Esophagus squamous epithelium (tissue), 5 donors: ENCODE measurements around the gene VILL. TPM values are rescaled to one million over a fixed set of nuclear protein-coding genes. Genes with fewer than 3 reads are reported as not detected.
"Not testable (repeated sequence)": the region's sequence is repeated elsewhere in the genome, so short reads cannot be mapped to it uniquely, and the experiment has no call there.

Source experiments
- DNase-seq: peaks from one replicate; lab custom pipeline; 2025; lab: John Stamatoyannopoulos, UW
- H3K27ac ChIP-seq, 4 donors: fragments of 200-600 bp; sonication (generic); one replicate each; pipeline ENCODE4 v1.5.1; 2016 to 2019; ENCODE audit warnings: mild to moderate bottlenecking in 1 of 4
- H3K27me3 ChIP-seq, 4 donors: fragments of 200-600 bp; sonication (generic); 1 replicate in 3 of 4; 2 replicates in 1 of 4; pipeline versions ENCODE4 v1.5.1 to v1.6.0; 2017 to 2021; ENCODE audit warnings: antibody characterized with exemption in 1 of 4
- H3K36me3 ChIP-seq, 3 donors: fragments of 200-600 bp; sonication (generic); one replicate each; pipeline ENCODE4 v1.5.1; 2016 to 2019
- H3K4me1 ChIP-seq, 3 donors: fragments of 200-600 bp; sonication (generic); one replicate each; pipeline ENCODE4 v1.5.1; 2017 to 2019
- H3K4me3 ChIP-seq, 4 donors: fragments of 200-600 bp; sonication (generic); 1 replicate in 3 of 4; 2 replicates in 1 of 4; pipeline ENCODE4 v1.5.1; 2016 to 2019; ENCODE audit warnings: mild to moderate bottlenecking in 2 of 4, moderate library complexity in 1 of 4
- H3K9me3 ChIP-seq, 3 donors: fragments of 200-600 bp; sonication (generic); one replicate each; pipeline ENCODE4 v1.5.1; 2016 to 2019
- POLR2A ChIP-seq, 4 donors: fragments of 450-650 bp; IDR thresholded peaks; one replicate each; pipeline ENCODE4 v1.6.1; 2017; ENCODE audit warnings: antibody characterized with exemption in 4 of 4, mild to moderate bottlenecking in 4 of 4, moderate library complexity in 3 of 4
- WGBS, 2 donors: methylation state at CpG; one replicate each; pipeline ENCODE4 v1.1.5; 2018; 5-methylcytosine and 5-hydroxymethylcytosine counted together
- intact Hi-C: fragments of 100-400 bp; cut with DNase I; formaldehyde crosslinking; loops from one replicate; pipeline ENCODE4 v1.15.0; 2022
- total RNA-seq, 4 donors: library from RNA; depleted of rRNA; stranded (reverse); fragments of >200 nt; gene quantifications; one replicate each; pipeline ENCODE4 v1.1.0, GENCODE V29; 2016
- TF ChIP-seq, protein P1 (sequence below), 6 experiments: fragments of 450-650 bp in 4 of 6; fragments of 200-600 bp in 2 of 6; sonication (generic) in 2 of 6; IDR thresholded peaks; one replicate each; pipeline ENCODE4 v1.5.1; 2016 to 2019; ENCODE audit warnings: antibody characterized with exemption in 6 of 6, mild to moderate bottlenecking in 4 of 6, moderate library complexity in 4 of 6
- donor health status: DM: yes; HTN: yes; CAD: no.

VILL gene
- total RNA-seq, 4 donors from 2014 or later = 5.5 to 13.0 (median 6.1) TPM

- Histone ChIP-seq H3K4me3 (no peak overlapping the region), H3K27me3 (no peaks in the 10 kb centered on the region), H3K27ac (no peak overlapping the region), H3K9me3 (no peaks in the 10 kb centered on the region), H3K36me3 (peaks cover 0 to 66% (median 0%) of the 10 kb centered on the region in 3 donors), H3K4me1 (peaks cover 0 to 19% (median 5%) of the 10 kb centered on the region in 3 donors)
- intact Hi-C loops = no loop called here
- no peak for TF ChIP-seq POLR2A (IDR thresholded peaks at IDR 0.05)
- TF ChIP-seq, protein P1, sequence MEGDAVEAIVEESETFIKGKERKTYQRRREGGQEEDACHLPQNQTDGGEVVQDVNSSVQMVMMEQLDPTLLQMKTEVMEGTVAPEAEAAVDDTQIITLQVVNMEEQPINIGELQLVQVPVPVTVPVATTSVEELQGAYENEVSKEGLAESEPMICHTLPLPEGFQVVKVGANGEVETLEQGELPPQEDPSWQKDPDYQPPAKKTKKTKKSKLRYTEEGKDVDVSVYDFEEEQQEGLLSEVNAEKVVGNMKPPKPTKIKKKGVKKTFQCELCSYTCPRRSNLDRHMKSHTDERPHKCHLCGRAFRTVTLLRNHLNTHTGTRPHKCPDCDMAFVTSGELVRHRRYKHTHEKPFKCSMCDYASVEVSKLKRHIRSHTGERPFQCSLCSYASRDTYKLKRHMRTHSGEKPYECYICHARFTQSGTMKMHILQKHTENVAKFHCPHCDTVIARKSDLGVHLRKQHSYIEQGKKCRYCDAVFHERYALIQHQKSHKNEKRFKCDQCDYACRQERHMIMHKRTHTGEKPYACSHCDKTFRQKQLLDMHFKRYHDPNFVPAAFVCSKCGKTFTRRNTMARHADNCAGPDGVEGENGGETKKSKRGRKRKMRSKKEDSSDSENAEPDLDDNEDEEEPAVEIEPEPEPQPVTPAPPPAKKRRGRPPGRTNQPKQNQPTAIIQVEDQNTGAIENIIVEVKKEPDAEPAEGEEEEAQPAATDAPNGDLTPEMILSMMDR (IDR thresholded peaks at IDR 0.05) = no peak
- no peak for DNase-seq
- WGBS, 2 donors = 57 to 81% methylated on average over 2 to 3 of the region's 5 CpGs
Measured at GRCh38 chr3:37970802-37971201, 19.8 kb upstream of the VILL start.

DNA sequence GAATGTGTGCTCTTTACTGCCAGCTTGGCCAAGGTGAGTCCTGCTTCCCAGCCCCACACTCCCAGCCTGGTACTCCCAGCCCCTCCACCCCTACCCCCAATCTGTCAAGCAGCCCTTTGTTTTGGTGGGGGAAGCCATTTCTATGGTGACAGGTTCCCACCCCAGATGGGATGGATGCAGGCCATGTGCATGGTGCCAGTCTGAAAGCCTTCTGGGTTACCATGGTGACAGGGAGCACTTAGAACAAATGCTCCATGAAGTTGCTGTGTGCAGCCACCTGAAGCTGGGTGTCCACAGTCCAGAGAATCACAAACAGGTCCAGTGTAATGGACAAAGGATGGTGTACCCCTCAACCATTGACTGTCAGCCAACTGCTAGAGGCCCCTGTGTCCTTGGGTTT lies 19.1 kb upstream of the VILL start:
- Histone ChIP-seq H3K4me3 (no peak overlapping the region), H3K27ac (no peak overlapping the region), H3K4me1 (peaks cover 0 to 19% (median 5%) of the 10 kb centered on the region in 3 donors), H3K36me3 (peaks cover 0 to 72% (median 0%) of the 10 kb centered on the region in 3 donors), H3K27me3 (no peaks in the 10 kb centered on the region), H3K9me3 (no peaks in the 10 kb centered on the region)
- TF ChIP-seq, protein P1 (IDR thresholded peaks at IDR 0.05) = no peak
- TF ChIP-seq POLR2A (IDR thresholded peaks at IDR 0.05) = no peak
- no peak for DNase-seq
- intact Hi-C loops = no loop called here

DNA sequence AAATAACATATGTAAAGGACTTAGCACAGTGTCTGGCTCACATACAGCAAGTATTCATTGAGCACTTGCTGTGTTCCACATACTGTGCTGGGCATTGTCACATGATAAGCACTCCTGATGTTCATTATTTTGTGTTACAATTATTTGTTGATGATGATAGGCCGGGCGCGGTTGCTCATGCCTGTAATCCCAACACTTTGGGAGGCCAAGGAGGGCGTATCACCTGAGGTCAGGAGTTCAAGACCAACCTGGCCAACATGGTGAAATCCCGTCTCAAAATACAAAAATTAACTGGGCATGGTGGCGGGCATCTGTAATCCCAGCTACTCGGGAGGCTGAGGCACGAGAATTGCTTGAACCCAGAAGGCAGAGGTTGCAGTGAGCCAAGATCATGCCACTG lies 18.5 kb upstream of the VILL start:
- H3K9me3 ChIP-seq, intact Hi-C loops, H3K27me3 ChIP-seq, DNase-seq, H3K27ac ChIP-seq, H3K4me3 ChIP-seq: not testable (repeated sequence)
- H3K36me3 ChIP-seq = peaks cover 0 to 77% (median 0%) of the 10 kb centered on the region in 3 donors
- 91 to 96% methylated on average over 7 to 8 of the region's 8 CpGs for WGBS, 2 donors
- H3K4me1 ChIP-seq = peaks cover 0 to 17% (median 4%) of the 10 kb centered on the region in 3 donors

DNA sequence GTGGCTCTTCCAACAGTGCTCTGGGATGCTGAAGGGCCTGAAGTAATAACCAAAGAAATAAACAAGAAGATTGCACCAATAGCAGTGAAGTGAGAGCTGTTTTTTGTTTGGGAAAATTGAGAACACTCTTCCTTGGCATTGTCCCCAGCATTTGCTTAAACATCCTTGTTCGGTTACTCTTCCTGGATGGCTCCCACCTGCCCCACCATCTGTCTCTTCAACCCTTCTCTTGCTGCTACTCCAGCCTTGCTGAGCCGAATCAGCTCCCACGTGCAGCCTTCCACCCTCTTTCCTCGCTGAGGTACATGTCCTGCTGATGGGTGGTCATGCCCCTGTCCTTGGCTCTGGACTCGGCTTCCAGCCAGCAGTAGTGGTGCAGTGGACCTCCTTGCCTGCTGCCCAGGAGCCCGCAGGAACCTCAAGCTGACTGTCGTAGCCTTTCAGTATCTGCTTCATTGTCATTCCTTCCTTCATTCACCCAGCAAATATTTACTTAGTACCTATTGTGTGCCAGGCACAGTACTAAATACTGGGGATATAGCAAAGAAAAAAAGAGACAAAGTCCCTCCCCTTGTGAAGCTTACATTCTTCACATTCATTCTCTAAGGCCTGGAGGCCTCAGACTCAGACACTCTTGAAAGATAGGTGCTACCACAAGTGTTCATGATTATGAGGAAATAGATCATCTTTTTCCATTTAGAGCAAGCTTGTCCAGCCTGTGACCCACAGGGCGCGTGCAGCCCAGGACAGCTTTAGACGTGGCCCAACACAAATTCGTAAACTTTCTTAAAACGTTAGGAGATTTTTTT lies 17.1 kb upstream of the VILL start:
- Histone ChIP-seq H3K27ac (no peak overlapping the region), H3K9me3 (no peaks in the 10 kb centered on the region), H3K36me3 (peaks cover 0 to 83% (median 0%) of the 10 kb centered on the region in 3 donors), H3K27me3 (no peaks in the 10 kb centered on the region), H3K4me1 (peaks cover 0 to 14% (median 0%) of the 10 kb centered on the region in 3 donors), H3K4me3 (no peak overlapping the region)
- WGBS, 2 donors = 71 to 77% methylated on average over 12 of the region's 12 CpGs
- no peak for DNase-seq
- intact Hi-C loops = no loop called here
- no peak for TF ChIP-seq POLR2A (IDR thresholded peaks at IDR 0.05)
- TF ChIP-seq, protein P1 (IDR thresholded peaks at IDR 0.05) = no peak

DNA sequence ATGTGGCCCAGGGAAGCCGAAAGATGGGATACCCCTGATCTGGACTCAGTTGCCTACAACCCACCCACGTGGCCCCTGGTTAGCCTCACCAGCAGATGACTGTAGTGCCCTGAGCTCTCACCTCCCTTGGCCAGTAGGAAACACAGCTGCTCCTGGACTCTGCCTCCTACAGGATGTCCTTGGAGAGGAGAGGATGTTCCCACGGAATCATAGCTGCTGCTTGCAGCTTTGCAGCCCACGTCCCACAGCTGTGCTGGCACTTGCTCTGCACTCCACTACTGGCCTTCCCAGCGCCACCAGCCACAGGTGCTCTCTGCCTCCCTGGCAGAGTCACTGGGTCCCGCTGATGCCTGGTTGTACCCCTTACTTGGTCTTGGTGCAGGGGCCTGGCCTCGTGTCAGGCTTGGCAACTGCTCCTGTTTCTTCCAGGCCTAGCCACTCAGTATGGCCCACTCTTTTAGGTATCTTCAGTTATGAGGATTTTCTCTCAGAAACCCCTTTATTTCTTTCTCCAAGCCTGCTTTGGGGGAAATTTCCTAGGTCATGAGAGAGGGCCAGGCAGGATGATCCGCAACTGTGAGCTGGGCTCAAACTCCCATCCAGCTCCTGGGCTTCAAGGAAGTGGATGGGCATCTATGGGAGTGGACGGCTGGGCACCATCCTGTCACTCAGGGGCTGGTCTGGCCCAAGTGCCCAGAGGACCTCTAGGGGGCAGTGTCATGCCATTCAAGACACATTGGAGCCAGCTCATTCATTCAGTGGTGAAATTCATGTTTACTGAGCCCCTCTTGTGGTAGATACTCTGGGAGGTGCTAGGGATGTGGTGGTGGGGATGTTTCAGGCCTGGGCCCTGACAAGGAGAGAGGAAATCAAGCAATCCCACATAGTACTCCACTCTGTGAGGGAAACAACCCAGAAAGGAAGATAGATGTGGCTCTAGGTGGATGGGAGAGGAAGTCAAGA lies 16.2 kb upstream of the VILL start:
- Histone ChIP-seq H3K27ac (no peak overlapping the region), H3K4me3 (no peak overlapping the region), H3K27me3 (no peaks in the 10 kb centered on the region), H3K4me1 (peaks cover 0 to 5% (median 0%) of the 10 kb centered on the region in 3 donors), H3K36me3 (peaks cover 0 to 79% (median 0%) of the 10 kb centered on the region in 3 donors), H3K9me3 (no peaks in the 10 kb centered on the region)
- no peak for DNase-seq
- intact Hi-C loops = no loop called here
- 39 to 81% methylated on average over 3 to 7 of the region's 9 CpGs for WGBS, 2 donors
- TF ChIP-seq, protein P1 (IDR thresholded peaks at IDR 0.05) = peak; percentile 36 to 80 (median 68)
- TF ChIP-seq POLR2A (IDR thresholded peaks at IDR 0.05) = no peak
